B cell (primary cell): Measurements from ENCODE around the gene LRRC4C.

Source experiments
- EZH2 ChIP-seq: IDR thresholded peaks from 2 replicates; pipeline ENCODE4 v1.6.1; 2012; ENCODE audit warnings: borderline replicate concordance, low read depth, mild to moderate bottlenecking, moderate library complexity, low read length; ENCODE audit not compliant: insufficient read depth, poor library complexity, severe bottlenecking
- TF ChIP-seq, protein P1 (sequence below): fragments of 200-600 bp; IDR thresholded peaks from one replicate; pipeline ENCODE4 v1.8.0; 2022; ENCODE audit warnings: antibody characterized with exemption, mild to moderate bottlenecking

DNA sequence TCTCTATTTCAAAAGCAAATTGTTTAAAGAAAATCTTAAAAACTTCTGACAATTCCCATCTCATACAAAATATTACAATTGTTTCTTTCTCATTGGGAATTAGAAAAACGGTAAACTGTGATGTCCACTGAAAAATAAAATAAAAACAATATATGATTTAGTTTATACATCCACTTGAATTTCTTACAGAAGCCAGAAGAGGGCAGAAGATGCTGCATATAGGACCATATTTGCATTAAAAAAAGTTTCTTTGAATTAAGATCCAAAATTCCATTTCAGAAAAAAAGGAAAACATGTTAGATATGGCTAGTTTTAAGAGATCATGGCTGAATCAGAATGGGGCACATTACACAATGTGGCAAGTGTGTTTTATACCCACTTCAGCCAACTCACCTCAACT, 39.3 kb upstream of the LRRC4C start:
- TF ChIP-seq, protein P1, sequence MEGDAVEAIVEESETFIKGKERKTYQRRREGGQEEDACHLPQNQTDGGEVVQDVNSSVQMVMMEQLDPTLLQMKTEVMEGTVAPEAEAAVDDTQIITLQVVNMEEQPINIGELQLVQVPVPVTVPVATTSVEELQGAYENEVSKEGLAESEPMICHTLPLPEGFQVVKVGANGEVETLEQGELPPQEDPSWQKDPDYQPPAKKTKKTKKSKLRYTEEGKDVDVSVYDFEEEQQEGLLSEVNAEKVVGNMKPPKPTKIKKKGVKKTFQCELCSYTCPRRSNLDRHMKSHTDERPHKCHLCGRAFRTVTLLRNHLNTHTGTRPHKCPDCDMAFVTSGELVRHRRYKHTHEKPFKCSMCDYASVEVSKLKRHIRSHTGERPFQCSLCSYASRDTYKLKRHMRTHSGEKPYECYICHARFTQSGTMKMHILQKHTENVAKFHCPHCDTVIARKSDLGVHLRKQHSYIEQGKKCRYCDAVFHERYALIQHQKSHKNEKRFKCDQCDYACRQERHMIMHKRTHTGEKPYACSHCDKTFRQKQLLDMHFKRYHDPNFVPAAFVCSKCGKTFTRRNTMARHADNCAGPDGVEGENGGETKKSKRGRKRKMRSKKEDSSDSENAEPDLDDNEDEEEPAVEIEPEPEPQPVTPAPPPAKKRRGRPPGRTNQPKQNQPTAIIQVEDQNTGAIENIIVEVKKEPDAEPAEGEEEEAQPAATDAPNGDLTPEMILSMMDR, result no peak
- TF ChIP-seq EZH2, result no peak
